ENCODE results near the gene SLX4IP.

DNA sequence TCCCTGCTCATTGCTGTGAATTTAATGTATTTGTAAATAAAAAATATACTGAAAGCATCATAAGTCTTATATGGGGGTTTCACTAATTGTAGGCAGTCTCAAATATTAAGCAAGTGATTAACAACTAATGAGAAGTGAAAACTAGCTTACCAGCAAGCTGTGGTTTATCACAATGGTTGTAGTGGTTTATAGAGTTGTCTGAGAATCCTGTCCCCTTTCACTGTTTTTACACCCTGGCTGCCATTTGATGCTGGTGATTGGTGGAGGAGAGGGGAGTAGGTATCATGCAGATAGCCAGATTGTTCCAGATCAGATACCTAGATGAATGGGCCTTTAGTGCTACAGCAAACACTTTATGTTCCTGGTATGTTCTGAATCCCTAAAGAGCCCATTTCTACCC, 7.1 kb upstream of the SLX4IP start:
- TF ChIP-seq POLR2AphosphoS2 (IDR thresholded peaks at IDR 0.05; ENCODE audit: low read depth, low read length) (no peak), KAT2B (IDR thresholded peaks at IDR 0.05; ENCODE audit: borderline replicate concordance, low read depth, low read length) (no peak), GABPA (IDR thresholded peaks at IDR 0.05; ENCODE audit: low read depth, low read length) (no peak), GABPA (CRISPR knock-in tag; IDR thresholded peaks at IDR 0.05; ENCODE audit: low read depth) (no peak), MBNL3 (CRISPR knock-in tag; conservative IDR thresholded peaks at IDR 0.05) (no peak), PRDM4 (CRISPR knock-in tag; IDR thresholded peaks at IDR 0.05; ENCODE audit: borderline replicate concordance) (no peak), PTBP1 (IDR thresholded peaks at IDR 0.05; ENCODE audit: low read depth, low read length, poor library complexity, severe bottlenecking) (no peak), HDAC6 (IDR thresholded peaks at IDR 0.05; ENCODE audit: low read depth, low read length) (no peak), ZNF138 (CRISPR knock-in tag; IDR thresholded peaks at IDR 0.05; ENCODE audit: low read depth) (no peak), RNF219 (CRISPR knock-in tag; IDR thresholded peaks at IDR 0.05) (no peak), ETS1 (CRISPR knock-in tag; IDR thresholded peaks at IDR 0.05) (no peak), ZNF615 (CRISPR knock-in tag; IDR thresholded peaks at IDR 0.05; ENCODE audit: borderline replicate concordance) (no peak)
- TF ChIP-seq, protein P1, sequence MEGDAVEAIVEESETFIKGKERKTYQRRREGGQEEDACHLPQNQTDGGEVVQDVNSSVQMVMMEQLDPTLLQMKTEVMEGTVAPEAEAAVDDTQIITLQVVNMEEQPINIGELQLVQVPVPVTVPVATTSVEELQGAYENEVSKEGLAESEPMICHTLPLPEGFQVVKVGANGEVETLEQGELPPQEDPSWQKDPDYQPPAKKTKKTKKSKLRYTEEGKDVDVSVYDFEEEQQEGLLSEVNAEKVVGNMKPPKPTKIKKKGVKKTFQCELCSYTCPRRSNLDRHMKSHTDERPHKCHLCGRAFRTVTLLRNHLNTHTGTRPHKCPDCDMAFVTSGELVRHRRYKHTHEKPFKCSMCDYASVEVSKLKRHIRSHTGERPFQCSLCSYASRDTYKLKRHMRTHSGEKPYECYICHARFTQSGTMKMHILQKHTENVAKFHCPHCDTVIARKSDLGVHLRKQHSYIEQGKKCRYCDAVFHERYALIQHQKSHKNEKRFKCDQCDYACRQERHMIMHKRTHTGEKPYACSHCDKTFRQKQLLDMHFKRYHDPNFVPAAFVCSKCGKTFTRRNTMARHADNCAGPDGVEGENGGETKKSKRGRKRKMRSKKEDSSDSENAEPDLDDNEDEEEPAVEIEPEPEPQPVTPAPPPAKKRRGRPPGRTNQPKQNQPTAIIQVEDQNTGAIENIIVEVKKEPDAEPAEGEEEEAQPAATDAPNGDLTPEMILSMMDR (CRISPR knock-in tag; IDR thresholded peaks at IDR 0.05): no peak
- TF ChIP-seq, protein P2, sequence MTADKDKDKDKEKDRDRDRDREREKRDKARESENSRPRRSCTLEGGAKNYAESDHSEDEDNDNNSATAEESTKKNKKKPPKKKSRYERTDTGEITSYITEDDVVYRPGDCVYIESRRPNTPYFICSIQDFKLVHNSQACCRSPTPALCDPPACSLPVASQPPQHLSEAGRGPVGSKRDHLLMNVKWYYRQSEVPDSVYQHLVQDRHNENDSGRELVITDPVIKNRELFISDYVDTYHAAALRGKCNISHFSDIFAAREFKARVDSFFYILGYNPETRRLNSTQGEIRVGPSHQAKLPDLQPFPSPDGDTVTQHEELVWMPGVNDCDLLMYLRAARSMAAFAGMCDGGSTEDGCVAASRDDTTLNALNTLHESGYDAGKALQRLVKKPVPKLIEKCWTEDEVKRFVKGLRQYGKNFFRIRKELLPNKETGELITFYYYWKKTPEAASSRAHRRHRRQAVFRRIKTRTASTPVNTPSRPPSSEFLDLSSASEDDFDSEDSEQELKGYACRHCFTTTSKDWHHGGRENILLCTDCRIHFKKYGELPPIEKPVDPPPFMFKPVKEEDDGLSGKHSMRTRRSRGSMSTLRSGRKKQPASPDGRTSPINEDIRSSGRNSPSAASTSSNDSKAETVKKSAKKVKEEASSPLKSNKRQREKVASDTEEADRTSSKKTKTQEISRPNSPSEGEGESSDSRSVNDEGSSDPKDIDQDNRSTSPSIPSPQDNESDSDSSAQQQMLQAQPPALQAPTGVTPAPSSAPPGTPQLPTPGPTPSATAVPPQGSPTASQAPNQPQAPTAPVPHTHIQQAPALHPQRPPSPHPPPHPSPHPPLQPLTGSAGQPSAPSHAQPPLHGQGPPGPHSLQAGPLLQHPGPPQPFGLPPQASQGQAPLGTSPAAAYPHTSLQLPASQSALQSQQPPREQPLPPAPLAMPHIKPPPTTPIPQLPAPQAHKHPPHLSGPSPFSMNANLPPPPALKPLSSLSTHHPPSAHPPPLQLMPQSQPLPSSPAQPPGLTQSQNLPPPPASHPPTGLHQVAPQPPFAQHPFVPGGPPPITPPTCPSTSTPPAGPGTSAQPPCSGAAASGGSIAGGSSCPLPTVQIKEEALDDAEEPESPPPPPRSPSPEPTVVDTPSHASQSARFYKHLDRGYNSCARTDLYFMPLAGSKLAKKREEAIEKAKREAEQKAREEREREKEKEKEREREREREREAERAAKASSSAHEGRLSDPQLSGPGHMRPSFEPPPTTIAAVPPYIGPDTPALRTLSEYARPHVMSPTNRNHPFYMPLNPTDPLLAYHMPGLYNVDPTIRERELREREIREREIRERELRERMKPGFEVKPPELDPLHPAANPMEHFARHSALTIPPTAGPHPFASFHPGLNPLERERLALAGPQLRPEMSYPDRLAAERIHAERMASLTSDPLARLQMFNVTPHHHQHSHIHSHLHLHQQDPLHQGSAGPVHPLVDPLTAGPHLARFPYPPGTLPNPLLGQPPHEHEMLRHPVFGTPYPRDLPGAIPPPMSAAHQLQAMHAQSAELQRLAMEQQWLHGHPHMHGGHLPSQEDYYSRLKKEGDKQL (CRISPR knock-in tag; IDR thresholded peaks at IDR 0.05; ENCODE audit: low read depth): no peak
